ENCODE data around the gene EFNA2. TPM values are rescaled to one million over a fixed set of nuclear protein-coding genes. Genes with fewer than 3 reads are reported as not detected.

EFNA2 gene
- total RNA-seq, 4 donors from 2014 or later = 30.5 to 112 (median 40.6) TPM

DNA sequence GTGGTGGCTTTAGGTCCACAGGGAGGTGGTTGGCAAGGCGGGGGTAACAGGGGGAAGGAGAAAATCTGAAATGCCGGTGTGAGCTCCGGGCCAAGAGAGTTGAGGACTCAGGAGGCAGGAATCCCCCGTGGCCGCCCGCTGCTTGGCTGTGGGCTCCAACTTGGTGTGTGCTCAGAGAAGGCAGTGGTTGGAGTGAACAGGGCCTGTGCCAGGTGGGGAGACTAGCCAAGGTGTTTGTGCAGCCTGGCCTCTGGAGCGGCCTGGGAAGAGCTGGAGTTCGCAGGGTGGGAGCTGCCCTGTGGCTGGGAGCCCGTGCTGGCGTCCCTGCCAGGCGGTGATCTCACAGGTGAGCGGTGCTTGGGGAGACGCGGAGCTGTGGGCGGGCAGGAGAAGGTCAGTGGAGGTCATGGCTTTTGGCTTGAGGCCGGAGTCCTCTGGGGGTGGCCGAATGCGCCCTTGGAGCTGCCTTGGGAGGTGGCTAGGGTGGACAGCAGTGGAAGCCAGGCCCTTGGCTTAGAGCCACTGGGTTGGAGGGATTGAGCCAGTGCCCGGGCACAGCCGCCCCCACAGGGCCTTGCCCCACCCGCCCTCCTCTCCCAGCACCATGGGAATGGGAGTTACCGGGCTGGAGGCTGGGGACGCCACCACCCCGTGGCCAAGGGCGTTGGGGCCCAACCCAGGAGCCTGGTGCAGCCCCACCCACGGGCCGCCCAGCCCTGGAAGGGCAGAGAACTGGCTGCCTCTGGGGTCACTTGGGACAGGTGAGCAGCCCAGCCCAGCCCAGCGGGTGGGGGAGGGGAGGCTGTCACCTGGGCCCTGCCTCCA, 23.7 kb upstream of the EFNA2 start:
- TF ChIP-seq, protein P1, sequence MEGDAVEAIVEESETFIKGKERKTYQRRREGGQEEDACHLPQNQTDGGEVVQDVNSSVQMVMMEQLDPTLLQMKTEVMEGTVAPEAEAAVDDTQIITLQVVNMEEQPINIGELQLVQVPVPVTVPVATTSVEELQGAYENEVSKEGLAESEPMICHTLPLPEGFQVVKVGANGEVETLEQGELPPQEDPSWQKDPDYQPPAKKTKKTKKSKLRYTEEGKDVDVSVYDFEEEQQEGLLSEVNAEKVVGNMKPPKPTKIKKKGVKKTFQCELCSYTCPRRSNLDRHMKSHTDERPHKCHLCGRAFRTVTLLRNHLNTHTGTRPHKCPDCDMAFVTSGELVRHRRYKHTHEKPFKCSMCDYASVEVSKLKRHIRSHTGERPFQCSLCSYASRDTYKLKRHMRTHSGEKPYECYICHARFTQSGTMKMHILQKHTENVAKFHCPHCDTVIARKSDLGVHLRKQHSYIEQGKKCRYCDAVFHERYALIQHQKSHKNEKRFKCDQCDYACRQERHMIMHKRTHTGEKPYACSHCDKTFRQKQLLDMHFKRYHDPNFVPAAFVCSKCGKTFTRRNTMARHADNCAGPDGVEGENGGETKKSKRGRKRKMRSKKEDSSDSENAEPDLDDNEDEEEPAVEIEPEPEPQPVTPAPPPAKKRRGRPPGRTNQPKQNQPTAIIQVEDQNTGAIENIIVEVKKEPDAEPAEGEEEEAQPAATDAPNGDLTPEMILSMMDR (IDR thresholded peaks at IDR 0.05) = no peak
- TF ChIP-seq POLR2A (IDR thresholded peaks at IDR 0.05) (peak; percentile 89), POLR2AphosphoS5 (IDR thresholded peaks at IDR 0.05) (peak; percentile 10 to 81 (median 74)), EP300 (IDR thresholded peaks at IDR 0.05; ENCODE audit: low read depth) (peak; percentile 90)
- intact Hi-C loops (cut with DNase I; ENCODE audit: low total_unique reads) = no loop called here
- Histone ChIP-seq H3K9me3 (no peaks in the 10 kb centered on the region), H3K27me3 (no peaks in the 10 kb centered on the region), H3K27ac (peak overlapping the region; percentile 98 to 100 (median 98)), H3K4me3 (peak overlapping the region in 3 of 4 donors; percentile 55 to 61 (median 61)), H3K4me1 (peaks cover 60 to 81% (median 77%) of the 10 kb centered on the region in 4 donors), H3K36me3 (peaks cover 0 to 7% (median 1%) of the 10 kb centered on the region in 4 donors)
- 31% methylated on average over 19 of the region's 28 CpGs; no CpG with 5 or more reads in 1 of the 2 donors for WGBS, 2 donors (ENCODE audit: low coverage in 1 of 2)
- in situ Hi-C loops (cut with MboI; ENCODE audit: low pct_ligation_motif_present in 1 of 4, low pct_unique_long_range_greater_than_20kb in 1 of 4, low sequenced_read_pairs in 3 of 4) = no loop called here
- peak; percentile 94 for DNase-seq

DNA sequence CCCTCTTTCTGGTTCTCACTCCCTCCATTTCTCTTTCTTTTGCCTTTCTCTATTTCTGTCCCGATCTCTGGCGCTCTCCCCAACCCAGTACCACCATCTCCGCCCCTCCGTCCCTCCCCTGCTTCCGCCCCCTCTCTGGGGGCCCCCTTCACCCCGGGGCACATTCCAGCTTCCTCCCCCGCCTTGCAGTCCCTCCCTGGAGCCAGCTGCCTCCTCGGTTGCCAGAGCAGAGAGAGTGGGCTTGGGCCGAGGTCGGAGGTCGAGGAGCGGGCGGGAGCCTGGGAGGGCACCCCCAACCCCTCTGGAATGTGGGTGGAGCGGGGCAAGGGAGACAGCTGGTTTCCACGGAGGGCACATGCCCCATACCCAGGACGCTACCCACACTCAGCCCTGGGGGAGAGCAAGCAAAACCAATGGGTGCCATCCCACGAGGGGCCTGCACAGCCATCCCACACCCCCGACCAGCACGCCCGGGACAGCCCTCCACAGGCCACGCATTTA, 23.0 kb upstream of the EFNA2 start:
- Histone ChIP-seq H3K27ac (peak overlapping the region; percentile 98 to 100 (median 98)), H3K36me3 (peaks cover 0 to 3% (median 0%) of the 10 kb centered on the region in 4 donors), H3K4me1 (peaks cover 66 to 84% (median 79%) of the 10 kb centered on the region in 4 donors), H3K9me3 (no peaks in the 10 kb centered on the region), H3K27me3 (no peaks in the 10 kb centered on the region), H3K4me3 (peak overlapping the region in 2 of 4 donors; percentile 19 to 61)
- WGBS, 2 donors (ENCODE audit: low coverage in 1 of 2) = 26 to 40% methylated on average over 1 to 14 of the region's 21 CpGs
- in situ Hi-C loops (cut with MboI; ENCODE audit: low pct_ligation_motif_present in 1 of 4, low pct_unique_long_range_greater_than_20kb in 1 of 4, low sequenced_read_pairs in 3 of 4) (no loop called here), intact Hi-C loops (cut with DNase I; ENCODE audit: low total_unique reads) (no loop called here)
- TF ChIP-seq POLR2AphosphoS5 (IDR thresholded peaks at IDR 0.05) = no peak
- TF ChIP-seq POLR2A (IDR thresholded peaks at IDR 0.05) = no peak
- TF ChIP-seq, protein P1 (IDR thresholded peaks at IDR 0.05) = no peak
- TF ChIP-seq EP300 (IDR thresholded peaks at IDR 0.05; ENCODE audit: low read depth) = no peak
- DNase-seq = peak; percentile 25

DNA sequence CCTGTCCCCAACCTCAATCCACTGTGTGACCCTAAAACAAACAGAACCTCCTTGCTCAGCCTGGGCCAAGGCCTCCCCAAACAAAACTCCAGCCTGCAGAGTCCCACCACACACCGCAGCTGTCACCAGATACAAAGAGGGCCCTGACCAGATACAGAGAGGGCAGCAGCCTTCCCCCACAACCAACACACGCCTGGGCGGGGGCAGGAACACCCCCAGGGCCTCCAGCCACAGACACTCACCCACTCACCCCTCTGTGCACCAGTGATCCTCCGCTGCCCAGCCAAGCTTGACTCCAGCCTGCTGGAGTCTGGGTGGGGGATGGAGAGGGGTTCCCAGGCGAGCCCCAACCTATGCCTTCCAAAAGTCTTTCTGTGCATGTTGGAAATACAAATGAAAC, 22.5 kb upstream of the EFNA2 start:
- intact Hi-C loops (cut with DNase I; ENCODE audit: low total_unique reads) (no loop called here), in situ Hi-C loops (cut with MboI; ENCODE audit: low pct_ligation_motif_present in 1 of 4, low pct_unique_long_range_greater_than_20kb in 1 of 4, low sequenced_read_pairs in 3 of 4) (no loop called here)
- DNase-seq = no peak
- Histone ChIP-seq H3K36me3 (no peaks in the 10 kb centered on the region), H3K27ac (peak overlapping the region; percentile 98 to 100 (median 98)), H3K4me1 (peaks cover 67 to 84% (median 79%) of the 10 kb centered on the region in 4 donors), H3K9me3 (no peaks in the 10 kb centered on the region), H3K27me3 (no peaks in the 10 kb centered on the region), H3K4me3 (no peak overlapping the region)
- TF ChIP-seq, protein P1 (IDR thresholded peaks at IDR 0.05) = no peak
- TF ChIP-seq POLR2AphosphoS5 (IDR thresholded peaks at IDR 0.05) (no peak), POLR2A (IDR thresholded peaks at IDR 0.05) (no peak), EP300 (IDR thresholded peaks at IDR 0.05; ENCODE audit: low read depth) (no peak)
- WGBS, 2 donors (ENCODE audit: low coverage in 1 of 2) = 57% methylated on average over 3 of the region's 5 CpGs; no CpG with 5 or more reads in 1 of the 2 donors
